GM12874 (cell line): ENCODE data around the gene AKT1.

Experiments
- CTCF ChIP-seq: IDR thresholded peaks from 2 replicates; pipeline ENCODE4 v1.5.1; 2011; ENCODE audit warnings: low read depth, mild to moderate bottlenecking, control low read depth, low read length, moderate library complexity; ENCODE audit not compliant: insufficient read depth

AKT1 gene

DNA sequence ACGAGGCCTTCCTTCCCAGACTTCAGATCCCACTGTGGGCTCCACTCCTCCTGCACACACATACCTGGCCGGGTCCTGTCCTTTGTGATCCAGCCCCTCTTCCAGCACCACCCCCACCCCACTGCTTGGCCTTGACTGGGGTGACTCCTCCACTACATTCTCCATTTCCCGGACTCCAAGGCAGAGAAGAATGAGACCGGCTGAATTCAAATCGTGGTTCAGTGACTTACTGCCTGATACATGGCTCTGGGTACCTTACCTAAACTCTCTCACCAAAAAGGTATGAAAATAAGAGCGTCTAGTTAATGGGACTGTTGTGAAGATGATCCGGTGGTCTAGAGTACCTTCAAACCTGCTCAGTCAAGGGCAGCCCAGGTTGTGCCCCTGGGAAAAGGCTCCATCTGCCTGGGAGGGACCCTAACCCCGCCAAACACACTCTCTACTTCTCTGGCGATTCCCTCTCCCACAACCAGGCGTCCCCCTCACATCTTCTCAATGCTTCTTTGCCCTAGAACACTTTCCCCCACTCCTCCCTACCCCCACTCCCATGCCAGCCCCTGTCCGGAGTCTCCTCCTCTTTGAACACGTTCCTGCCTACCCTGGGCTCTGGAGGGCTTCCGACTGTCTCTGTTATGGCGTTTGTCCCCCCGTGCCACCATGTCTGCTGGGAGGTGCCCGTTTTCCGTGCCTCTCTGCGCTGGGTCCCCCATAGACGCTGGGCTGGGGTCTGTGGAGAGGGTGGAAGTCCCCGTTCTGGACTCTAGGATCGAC is 3.9 kb upstream of the AKT1 start:
- TF ChIP-seq CTCF: no peak

DNA sequence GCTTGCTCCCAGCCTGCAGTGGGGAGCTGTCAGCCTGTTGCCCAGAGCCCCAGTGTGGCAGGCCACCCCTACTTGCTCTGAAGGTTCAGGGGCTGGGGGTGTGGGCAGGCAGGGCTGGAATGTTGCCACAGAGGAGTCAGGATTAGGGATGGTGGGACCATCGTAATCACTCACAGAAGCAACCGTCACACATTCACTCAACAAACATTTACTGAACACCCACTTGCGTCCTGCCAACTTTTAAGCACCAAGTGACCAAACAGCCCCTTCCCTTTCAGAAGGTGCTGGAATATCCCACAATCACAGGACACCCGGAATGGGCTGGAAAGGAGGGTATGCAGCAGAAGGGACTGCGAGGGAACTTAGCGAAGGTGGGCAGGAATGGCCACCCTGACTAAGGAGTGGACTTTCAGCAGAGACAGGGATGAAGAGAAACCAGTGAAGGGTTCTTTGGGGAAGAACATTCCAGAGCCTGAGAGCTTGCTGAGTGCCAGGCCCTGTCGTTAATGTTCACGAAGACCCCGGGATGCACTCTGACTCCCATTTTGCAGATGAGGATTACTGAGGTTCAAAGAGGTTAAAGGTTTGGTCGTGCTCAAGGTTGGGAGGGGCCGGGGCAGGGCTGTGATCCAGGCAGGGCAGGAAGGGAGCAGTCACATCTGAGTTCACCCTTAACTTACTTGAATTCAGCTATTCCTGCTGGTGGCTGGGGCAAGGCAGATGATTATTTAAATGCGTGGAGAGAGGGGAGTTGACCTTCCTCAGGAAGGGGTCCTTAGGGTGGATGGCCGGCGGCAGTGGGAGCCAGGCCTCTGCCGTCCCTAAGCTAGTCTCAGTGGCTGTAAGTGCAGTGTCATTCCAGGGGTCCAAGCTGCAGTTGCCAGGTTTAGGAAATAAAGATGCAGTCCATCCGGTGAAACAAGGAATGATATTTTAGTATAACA is 3.0 kb upstream of the AKT1 start:
- TF ChIP-seq CTCF: no peak

DNA sequence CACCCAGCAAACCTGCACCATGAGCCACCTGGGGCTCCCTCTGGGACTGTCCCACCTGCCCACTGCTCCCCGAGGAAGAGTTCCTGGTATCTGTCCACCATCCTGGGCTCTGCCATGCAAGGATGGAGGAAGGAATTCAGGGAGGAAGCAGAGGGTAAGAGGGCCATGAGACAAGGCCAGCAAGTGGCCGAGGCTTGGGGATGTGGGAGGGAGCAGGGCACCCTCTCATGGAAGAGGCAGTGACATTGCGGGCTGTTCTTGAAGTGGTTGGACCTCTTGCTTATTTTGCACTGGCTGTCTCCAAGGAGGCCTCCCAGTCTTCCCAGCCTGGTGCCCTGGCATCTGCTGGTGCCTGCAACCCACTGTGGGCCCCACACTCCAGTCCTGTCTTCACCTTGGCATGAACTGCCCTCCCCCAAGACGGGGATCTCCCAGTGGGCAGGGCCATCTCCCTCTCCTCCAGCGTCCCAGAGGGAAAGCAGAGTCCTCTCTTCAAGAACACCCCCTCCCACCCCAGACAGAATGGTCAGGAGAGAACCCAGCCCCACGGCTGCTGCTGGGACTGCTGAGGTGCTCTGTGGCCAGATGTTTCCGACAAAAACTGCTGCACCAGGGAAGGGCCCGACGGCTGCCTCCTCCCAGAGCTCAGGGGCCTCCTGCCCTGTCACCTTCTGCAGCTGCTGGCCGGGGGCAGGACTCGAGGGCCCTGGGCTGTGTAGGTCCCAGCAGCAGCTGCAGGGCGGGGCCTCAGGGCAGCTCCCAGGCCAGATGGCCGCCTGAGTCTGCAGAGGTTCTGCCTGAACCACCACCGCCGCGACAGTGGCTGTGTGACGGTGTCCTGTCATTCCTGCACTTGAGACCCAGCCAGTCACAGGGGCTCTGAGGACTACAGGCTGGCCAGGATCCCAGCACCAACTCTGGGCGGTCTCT is 1.8 kb upstream of the AKT1 start:
- TF ChIP-seq CTCF: no peak

DNA sequence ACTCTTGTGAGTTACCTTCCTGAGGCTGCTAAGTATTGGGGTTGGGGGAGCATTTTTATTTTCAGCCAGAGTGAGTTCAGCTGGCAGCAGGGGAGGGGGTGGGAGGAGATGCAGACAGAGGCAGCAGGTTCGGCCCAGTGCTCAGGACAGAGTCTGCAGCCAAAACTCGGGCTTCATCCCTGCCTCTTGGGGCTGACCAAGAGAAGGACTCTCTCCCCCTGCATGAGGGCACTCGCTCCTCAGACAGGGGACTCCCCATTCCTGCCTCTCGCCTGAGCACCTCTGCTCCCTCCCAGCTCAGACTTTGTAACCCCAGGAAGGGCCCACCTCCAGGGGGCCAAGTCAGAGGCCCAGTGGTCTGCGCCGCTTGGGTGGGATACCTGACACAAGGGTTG is 1.1 kb upstream of the AKT1 start:
- TF ChIP-seq CTCF: no peak

DNA sequence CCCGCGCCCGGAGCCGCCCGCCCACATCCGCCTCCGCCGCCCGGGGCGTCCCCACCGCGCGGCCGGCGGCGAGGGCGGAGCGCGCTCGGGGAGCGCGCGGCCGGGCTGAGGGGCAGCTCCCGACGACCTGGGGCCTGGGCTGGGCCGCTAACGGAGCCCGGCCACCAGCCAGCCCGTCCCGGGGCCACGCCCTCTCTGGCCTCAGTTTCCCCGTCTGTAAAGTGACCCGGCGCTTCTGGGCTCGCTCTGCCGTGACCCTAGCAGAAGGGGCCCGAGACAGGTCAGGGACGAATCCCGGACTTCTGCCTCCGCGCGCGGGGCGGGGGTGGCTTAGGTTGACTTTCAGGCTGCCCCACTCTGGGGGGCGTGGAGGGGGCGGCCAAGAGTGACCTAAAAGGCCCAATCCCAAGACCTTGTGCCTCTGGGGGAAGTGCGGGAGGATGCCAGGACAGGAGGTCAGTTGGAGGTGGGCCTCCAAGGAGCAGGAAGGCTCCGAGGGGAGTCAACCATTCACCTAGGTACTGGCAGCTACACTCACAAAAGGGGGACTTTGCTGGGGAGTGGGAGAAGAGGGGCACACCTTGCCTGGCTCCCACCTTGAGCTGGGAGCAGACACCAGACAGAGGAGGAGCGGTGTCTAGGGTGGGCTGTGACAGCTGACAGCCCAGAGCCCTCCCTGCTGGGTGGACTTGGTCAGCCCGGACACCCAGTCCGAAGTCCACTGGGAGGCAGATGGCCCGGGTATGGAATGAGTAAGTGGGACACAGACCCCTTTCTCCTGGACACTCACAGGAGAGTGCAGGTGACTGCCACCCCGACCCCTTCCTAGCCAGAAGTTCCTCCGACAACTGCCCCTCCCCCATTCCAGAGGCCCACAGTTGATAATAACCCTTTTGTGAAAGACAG is 486 bp upstream of the AKT1 start:
- no peak for TF ChIP-seq CTCF

DNA sequence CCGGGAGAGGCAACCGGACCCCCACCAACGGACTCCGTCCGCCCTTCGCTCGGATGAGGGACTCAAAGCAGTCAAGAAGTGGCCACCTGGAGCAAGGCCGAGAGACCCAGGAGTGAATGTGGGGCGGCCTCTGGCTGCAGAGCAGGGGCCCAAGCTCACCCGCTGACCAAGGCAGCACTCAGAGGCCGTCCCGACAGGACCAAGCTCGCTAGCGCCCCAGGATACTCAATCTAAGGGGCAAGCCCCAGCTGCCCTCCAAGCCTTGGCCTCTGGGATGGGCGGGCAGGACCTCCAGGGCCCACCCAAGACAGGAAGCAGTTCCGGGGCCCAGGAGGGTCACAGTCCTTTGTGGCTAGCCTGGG is 936 bp downstream of the AKT1 start:
- TF ChIP-seq CTCF: no peak
